HUDEP-2 (cell line): Measurements from ENCODE around the gene ZNF597.
"Not testable (repeated sequence)": the region's sequence is repeated elsewhere in the genome, so short reads cannot be mapped to it uniquely, and the experiment has no call there.

ENCODE experiments used
- DNase-seq, 76 experiments: peaks; one replicate each; lab custom pipeline; 2025; ENCODE audit not compliant: unreplicated experiment in 76 of 76; lab: John Stamatoyannopoulos, UW

The ZNF597 gene

GRCh38 chr16:3475604-3476375 lies 32.5 kb upstream of the ZNF597 start:
- DNase-seq = no peak

DNA sequence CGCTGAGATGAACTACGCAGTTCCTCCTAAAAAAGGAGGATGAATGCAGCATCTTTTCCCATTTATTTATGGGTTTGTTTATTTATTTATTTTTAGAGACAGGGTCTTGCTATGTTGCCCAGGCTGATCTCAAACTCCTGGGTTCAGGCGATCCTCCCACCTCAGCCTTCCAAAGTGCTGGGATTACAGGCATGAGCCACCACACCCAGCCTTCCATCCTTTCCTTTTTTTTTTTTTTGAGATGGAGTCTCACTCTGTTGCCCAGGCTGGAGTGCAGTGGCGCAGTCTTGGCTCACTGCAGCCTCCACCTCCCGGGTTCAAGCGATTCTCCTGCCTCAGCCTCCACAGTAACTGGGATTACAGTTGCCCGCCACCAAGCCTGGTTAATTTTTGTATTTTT lies 31.6 kb upstream of the ZNF597 start:
- DNase-seq = not testable (repeated sequence)

- DNase-seq = peak in 66 of 76 experiments; percentile 8 to 80 (median 58)
Measured at GRCh38 chr16:3474136-3474779, 31.0 kb upstream of the ZNF597 start.

DNA sequence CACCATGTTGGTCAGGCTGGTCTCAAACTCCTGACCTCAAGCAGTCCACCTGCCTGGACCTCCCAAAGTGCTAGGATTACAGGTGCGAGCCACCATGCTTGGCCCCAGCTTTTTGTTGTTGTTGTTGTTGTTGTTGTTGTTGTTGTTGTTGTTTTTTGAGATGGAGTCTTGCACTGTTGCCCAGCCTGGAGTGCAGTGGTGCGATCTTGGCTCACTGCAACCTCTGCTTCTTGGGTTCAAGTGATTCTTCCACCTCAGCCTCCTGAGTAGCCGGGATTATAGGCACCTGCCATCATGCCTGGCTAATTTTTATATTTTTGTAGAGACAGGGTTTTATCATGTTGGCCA lies 30.3 kb upstream of the ZNF597 start:
- DNase-seq = not testable (repeated sequence)

- no peak for DNase-seq
Measured at GRCh38 chr16:3472878-3473595, 29.7 kb upstream of the ZNF597 start.

DNA sequence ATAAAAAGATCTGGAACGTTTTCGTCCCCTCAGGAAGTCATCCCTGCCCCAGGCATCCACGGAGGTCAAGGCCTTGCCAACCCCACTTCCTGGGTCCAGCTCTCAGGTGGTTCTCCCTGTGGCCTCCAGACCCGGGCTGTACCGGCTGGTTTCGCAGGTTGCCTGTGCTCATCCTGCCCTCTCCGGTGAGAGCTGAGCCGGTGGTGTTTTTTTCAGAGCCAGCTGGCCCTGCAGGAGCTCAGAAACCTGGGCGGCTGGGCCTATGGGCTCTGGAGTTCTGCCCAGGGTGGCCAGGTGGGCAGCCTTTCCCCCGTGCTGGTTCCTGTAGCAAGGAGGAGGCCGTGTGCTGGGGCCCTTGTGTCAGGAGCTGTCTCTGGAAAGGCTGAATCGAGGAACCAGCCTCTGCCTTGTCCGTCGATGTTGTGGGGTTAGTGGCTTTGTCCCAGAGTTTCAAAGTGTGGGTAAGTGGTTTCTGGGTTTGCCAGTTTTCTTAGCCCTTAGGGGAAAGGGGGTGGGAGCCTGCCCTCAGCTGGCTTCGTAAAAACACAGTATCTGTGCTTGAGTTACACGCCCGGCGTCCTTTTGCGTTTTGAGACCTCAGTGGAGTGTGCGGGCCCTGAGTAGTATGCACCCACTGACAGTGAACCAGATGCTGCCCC lies 28.3 kb upstream of the ZNF597 start:
- no peak for DNase-seq

- DNase-seq = no peak
Measured at GRCh38 chr16:3470723-3471122, 27.4 kb upstream of the ZNF597 start.

- DNase-seq = no peak
Measured at GRCh38 chr16:3469736-3470135, 26.4 kb upstream of the ZNF597 start.

DNA sequence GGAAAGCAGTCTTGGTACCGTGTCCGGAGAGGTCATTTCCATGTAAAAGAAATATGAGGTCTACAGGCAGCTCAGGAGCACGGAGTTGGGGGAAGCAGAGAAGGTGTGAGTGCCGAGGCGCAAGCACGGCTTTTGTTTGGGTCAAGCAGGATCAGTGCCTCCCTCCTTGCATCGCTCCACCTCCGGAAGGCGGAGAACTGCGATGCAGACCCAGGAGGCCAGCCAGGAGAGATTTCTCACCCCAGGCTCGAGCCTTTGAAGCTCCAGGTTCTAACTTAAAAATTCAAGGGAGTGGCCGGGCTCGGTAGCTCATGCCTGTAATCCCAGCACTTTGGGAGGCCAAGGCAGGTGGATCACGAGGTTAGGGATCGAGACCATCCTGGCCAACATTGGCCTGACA lies 25.2 kb upstream of the ZNF597 start:
- no peak for DNase-seq

- DNase-seq = no peak
Measured at GRCh38 chr16:3467921-3468320, 24.6 kb upstream of the ZNF597 start.

DNA sequence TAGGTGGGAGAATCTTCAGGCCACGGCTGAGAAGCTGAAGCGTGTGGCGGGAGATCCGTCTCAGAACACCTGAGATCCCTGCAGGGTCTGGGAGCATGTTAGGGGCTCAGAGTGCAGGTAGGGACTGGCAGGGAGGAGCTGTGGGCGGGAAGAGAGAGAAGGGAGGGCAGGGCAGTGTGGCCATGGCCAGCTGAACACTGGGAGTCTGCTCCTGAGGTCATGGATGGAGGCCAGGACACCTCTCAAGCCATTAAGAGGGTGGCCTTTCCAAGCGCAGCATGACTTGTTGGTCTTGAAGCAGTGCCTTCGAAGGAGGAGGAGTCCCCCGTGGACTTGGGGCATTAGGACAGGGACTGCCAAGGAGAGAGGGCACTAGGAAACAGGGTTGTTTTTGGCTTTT lies 23.9 kb upstream of the ZNF597 start:
- no peak for DNase-seq

DNA sequence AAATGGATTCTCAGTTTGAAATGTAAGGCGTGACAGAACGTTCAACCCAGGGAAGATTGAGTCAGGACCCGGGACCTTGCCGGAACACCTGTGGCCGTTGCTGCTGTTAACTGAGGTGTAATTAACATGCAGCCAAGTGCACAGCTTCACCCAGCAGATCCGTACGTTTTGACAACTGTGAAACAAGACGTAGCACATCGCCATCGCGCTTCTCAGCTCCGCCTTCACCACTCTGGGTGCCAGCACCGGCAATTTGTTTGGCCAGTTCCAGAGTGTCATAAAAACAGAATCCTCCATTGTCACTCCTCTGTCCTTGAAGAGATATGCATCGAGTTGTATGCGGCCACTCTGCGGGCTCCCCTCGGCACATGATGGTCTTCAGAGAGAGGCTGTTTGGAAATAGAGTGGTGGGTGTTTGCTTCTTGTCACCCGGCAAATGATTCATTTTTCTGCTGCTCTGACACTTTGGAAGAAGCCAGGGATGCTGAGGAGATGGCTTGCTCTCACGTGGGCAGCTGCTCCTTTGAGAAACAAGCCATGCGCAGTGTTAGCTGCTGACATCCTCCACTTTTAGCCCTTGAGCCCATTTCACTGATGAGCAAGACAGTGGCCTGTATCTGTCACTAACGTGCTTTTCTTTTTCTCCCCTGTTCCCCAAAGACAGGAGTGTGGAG lies 22.7 kb upstream of the ZNF597 start:
- DNase-seq = no peak

- DNase-seq = no peak
Measured at GRCh38 chr16:3465301-3465700, 22.0 kb upstream of the ZNF597 start.

DNA sequence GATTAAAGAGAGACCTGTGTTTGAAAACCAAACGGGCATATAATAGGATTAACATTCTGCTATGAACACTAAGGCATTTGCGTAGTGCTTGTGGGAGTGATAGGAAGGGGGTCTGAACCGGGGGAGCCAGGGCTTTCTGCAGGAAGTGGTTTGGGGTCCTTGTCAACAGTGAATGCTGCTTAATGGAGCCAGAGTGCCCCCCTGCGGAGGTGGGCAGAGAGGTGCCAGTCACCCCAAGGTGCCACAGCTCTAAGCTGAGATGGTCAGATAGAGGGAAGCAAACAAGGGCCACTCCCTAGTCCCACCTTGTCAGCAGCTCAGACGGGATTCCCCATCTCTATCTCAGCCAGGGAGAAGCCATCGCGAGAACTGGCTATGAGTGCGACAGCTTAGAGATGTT lies 17.8 kb upstream of the ZNF597 start:
- DNase-seq = peak in 12 of 76 experiments; percentile 5 to 42 (median 12)

GRCh38 chr16:3460585-3460984 lies 17.3 kb upstream of the ZNF597 start:
- DNase-seq = no peak

DNA sequence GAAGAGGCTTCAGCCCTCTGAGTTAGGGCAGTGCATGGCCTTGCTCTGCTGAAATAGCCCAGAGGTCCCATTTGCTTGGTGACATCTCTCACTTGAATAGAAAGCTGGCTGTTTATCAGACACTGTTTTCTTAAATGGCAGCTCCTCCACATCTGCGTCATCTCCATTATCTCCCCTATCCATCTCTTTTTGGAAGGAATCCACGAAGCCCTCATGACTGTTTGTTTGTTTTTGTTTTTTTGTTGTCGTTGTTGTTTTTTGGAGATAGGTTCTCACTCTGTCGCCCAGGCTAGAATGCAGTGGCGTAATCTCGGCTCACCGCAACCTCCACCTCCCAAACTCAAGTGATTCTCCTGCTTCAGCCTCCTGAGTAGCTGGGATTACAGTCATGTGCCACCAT lies 16.8 kb upstream of the ZNF597 start:
- DNase-seq = peak in 2 of 76 experiments; percentile 1 to 12

- DNase-seq = no peak
Measured at GRCh38 chr16:3459401-3460090, 16.2 kb upstream of the ZNF597 start.

DNA sequence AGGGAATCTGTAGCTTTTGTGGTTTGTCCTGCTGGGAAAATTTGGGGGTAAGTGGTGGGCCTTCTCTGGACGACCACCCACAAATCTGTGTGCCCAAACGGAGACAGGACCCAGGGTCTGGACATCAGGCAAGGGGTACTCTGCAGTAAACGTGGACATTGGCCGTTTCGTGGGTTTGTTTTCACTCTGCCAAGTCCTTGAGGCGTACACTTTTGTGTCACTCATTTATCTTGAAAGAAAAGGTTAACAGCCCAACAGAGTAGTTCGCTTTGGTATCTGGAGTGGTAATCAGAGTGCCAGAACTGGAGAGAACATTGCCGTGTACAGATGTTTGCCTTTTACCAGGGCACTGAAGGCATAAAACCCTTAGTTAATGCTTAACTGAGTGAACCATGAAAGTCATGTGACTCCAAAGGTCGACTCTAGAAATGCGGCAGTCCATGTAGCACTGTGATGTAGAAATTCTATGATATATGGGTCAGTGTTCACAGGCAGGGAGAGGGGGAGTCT lies 15.6 kb upstream of the ZNF597 start:
- peak in 13 of 76 experiments; percentile 8 to 48 (median 22) for DNase-seq

GRCh38 chr16:3458278-3458851 lies 15.1 kb upstream of the ZNF597 start:
- peak in 1 of 76 experiments; percentile 22 for DNase-seq
